Measurements from ENCODE around the gene NTMT2.

DNA sequence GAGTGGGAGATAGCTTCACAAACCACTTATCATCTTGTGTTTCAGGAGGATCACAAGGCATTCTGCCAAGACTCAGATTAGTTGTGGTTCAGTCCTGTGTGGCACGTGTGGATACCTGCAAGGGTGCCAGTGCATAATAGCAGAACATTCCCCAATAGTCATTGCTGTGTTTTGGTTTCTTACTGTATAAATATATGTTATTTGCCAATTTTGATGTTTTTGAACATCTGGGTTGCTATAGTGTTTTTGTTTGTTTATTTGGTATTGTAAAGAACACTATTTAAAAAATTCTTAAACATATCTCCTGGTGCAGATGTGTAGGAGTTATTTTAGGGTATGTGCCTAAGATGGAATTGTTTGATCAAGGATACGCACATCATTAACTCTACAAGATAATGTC is 5.4 kb upstream of the NTMT2 start:
- TF ChIP-seq, protein P1, sequence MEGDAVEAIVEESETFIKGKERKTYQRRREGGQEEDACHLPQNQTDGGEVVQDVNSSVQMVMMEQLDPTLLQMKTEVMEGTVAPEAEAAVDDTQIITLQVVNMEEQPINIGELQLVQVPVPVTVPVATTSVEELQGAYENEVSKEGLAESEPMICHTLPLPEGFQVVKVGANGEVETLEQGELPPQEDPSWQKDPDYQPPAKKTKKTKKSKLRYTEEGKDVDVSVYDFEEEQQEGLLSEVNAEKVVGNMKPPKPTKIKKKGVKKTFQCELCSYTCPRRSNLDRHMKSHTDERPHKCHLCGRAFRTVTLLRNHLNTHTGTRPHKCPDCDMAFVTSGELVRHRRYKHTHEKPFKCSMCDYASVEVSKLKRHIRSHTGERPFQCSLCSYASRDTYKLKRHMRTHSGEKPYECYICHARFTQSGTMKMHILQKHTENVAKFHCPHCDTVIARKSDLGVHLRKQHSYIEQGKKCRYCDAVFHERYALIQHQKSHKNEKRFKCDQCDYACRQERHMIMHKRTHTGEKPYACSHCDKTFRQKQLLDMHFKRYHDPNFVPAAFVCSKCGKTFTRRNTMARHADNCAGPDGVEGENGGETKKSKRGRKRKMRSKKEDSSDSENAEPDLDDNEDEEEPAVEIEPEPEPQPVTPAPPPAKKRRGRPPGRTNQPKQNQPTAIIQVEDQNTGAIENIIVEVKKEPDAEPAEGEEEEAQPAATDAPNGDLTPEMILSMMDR (IDR thresholded peaks at IDR 0.05) = no peak
- TF ChIP-seq POLR2A (IDR thresholded peaks at IDR 0.05) = no peak
